GM19023 (cell line): ENCODE results near the gene TOR4A.

Source experiments
- ATAC-seq: cut with Tn5 transposase; IDR thresholded peaks from one replicate; pipeline ENCODE4 v1.9.1; 2021; ENCODE audit warnings: mild to moderate bottlenecking, moderate library complexity; ENCODE audit not compliant: unreplicated experiment

The TOR4A gene

GRCh38 chr9:137277329-137278041, at the start of gene TOR4A:
Gene TOR4A, plus strand, starts transcription at chr9:137277726. Its CDS starts 964 bp downstream, at chr9:137278690.
- peak; percentile 66 for ATAC-seq

- no peak for ATAC-seq
Observed at GRCh38 chr9:137227853-137228505, 49.5 kb upstream of the TOR4A start.

GRCh38 chr9:137228506-137228967, 49.0 kb upstream of the TOR4A start:
- ATAC-seq: no peak

GRCh38 chr9:137228968-137229896, 48.3 kb upstream of the TOR4A start:
- ATAC-seq: no peak

GRCh38 chr9:137229903-137230704, 47.4 kb upstream of the TOR4A start:
- ATAC-seq: no peak

GRCh38 chr9:137230705-137231371, 46.7 kb upstream of the TOR4A start, which contains the start of gene SLC34A3:
Gene SLC34A3, plus strand, starts transcription at chr9:137230901. Its CDS starts 802 bp downstream, at chr9:137231703.
- no peak for ATAC-seq

- ATAC-seq: no peak
Observed at GRCh38 chr9:137231372-137232039, 46.0 kb upstream of the TOR4A start.

GRCh38 chr9:137232101-137232500, 45.4 kb upstream of the TOR4A start:
- ATAC-seq: no peak

GRCh38 chr9:137232510-137232909, 45.0 kb upstream of the TOR4A start:
- no peak for ATAC-seq

- ATAC-seq: no peak
Observed at GRCh38 chr9:137233143-137233980, 44.2 kb upstream of the TOR4A start.

- no peak for ATAC-seq
Observed at GRCh38 chr9:137234055-137234697, 43.4 kb upstream of the TOR4A start.

- ATAC-seq: no peak
Observed at GRCh38 chr9:137234758-137235423, 42.6 kb upstream of the TOR4A start.

GRCh38 chr9:137235424-137236237, 41.9 kb upstream of the TOR4A start:
- ATAC-seq: no peak

- ATAC-seq: no peak
Observed at GRCh38 chr9:137236238-137236935, 41.1 kb upstream of the TOR4A start.

- ATAC-seq: no peak
Observed at GRCh38 chr9:137236936-137237421, 40.5 kb upstream of the TOR4A start.
